Kidney (tissue), 14 donors: ENCODE results near the gene SEPTIN12. TPM values are rescaled to one million over a fixed set of nuclear protein-coding genes. Genes with fewer than 3 reads are reported as not detected.

ENCODE experiments used
- DNase-seq, 5 donors: peaks; one replicate each; pipeline ENCODE4 v3.0.0-alpha.2; 2013 to 2020
- FAIRE-seq: peaks from 2 replicates; lab custom pipeline; 2012; peaks lifted over from hg19 to GRCh38; lab: Jason Lieb, UNC
- H3K27ac ChIP-seq, 2 donors: one replicate each; pipeline ENCODE4 v1.7.0; 2013; ENCODE audit warnings: low read depth in 2 of 2, low read length in 2 of 2, inconsistent platforms in 1 of 2
- H3K27me3 ChIP-seq: one replicate; pipeline ENCODE4 v1.7.1; 2013; ENCODE audit warnings: low read length, inconsistent platforms; ENCODE audit not compliant: control insufficient read depth, insufficient read depth
- H3K36me3 ChIP-seq, 3 donors: one replicate each; pipeline versions ENCODE4 v1.7.0 to v1.7.1; 2013; ENCODE audit warnings: low read length in 3 of 3, control low read depth in 1 of 3, inconsistent platforms in 1 of 3; ENCODE audit not compliant: insufficient read depth in 3 of 3, control insufficient read depth in 2 of 3
- H3K4me1 ChIP-seq, 3 donors: one replicate each; pipeline versions ENCODE4 v1.7.0 to v1.7.1; 2013; ENCODE audit warnings: low read length in 3 of 3, inconsistent platforms in 1 of 3, low read depth in 1 of 3; ENCODE audit not compliant: control insufficient read depth in 2 of 3, insufficient read depth in 2 of 3
- H3K4me3 ChIP-seq, 3 donors: one replicate each; pipeline versions ENCODE4 v1.7.0 to v1.8.1; 2013; ENCODE audit warnings: low read length in 3 of 3, control low read depth in 1 of 3, inconsistent platforms in 1 of 3
- H3K9ac ChIP-seq, 3 donors: one replicate each; pipeline versions ENCODE4 v1.7.0 to v1.7.1; 2013; ENCODE audit warnings: low read length in 3 of 3, control low read depth in 1 of 3, inconsistent platforms in 1 of 3
- H3K9me3 ChIP-seq, 3 donors: one replicate each; pipeline versions ENCODE4 v1.7.0 to v1.7.1; 2013; ENCODE audit warnings: low read length in 3 of 3, control low read depth in 1 of 3, inconsistent platforms in 1 of 3; ENCODE audit not compliant: control insufficient read depth in 2 of 3, insufficient read depth in 1 of 3
- CTCF ChIP-seq: IDR thresholded peaks from 3 replicates; pipeline ENCODE4 v1.5.1; 2012; ENCODE audit warnings: mild to moderate bottlenecking, moderate library complexity, borderline replicate concordance; ENCODE audit not compliant: insufficient read depth; ENCODE audit errors: extremely low read depth
- intact Hi-C: fragments of 100-400 bp; cut with DNase I; formaldehyde crosslinking; loops from one replicate; pipeline ENCODE4 v1.11.1; 2022
- polyA plus RNA-seq: library from polyadenylated mRNA; stranded (reverse); fragments of 350-450 nt; fragmentation: Illumina TruSeq; extraction: RNeasy Lipid Tissue Mini Kit (QIAGEN cat#74804); gene quantifications from one replicate; pipeline ENCODE4 v1.2.3, GENCODE V29; 2014; ENCODE audit warnings: low read depth, low replicate concordance; ENCODE audit not compliant: insufficient read depth
- total RNA-seq: library from RNA; stranded (reverse); fragmentation: NEBNext Ultra II Directional; extraction: Animal tissue kit (Norgen Biotek cat#: 25700); gene quantifications from one replicate; pipeline ENCODE4 v1.2.1, GENCODE V29; 2021
- donor health status: control.
- donor health status: control.
- donor health status: control.
- donor health status: control.
- donor health status: control.
- donor health status: DM: yes; HTN: yes; CAD: no.
- donor health status: Normal renal cell carcinoma (clear cell type).

SEPTIN12 gene
- total and polyA plus RNA-seq, 2 donors from 2014 or later, result not detected

GRCh38 chr16:4755687-4756086, 32.5 kb downstream of the SEPTIN12 start:
- Histone ChIP-seq H3K4me3 (no peak overlapping the region), H3K4me1 (no peaks in the 10 kb centered on the region), H3K27ac (no peak overlapping the region), H3K9ac (no peak overlapping the region), H3K27me3 (no peaks in the 10 kb centered on the region), H3K36me3 (peaks cover 7 to 44% (median 30%) of the 10 kb centered on the region in 3 donors), H3K9me3 (peaks cover 0 to 2% (median 0%) of the 10 kb centered on the region in 3 donors)
- no peak for FAIRE-seq
- intact Hi-C loops, result no loop called here
- no peak for DNase-seq
- no peak for TF ChIP-seq CTCF

DNA sequence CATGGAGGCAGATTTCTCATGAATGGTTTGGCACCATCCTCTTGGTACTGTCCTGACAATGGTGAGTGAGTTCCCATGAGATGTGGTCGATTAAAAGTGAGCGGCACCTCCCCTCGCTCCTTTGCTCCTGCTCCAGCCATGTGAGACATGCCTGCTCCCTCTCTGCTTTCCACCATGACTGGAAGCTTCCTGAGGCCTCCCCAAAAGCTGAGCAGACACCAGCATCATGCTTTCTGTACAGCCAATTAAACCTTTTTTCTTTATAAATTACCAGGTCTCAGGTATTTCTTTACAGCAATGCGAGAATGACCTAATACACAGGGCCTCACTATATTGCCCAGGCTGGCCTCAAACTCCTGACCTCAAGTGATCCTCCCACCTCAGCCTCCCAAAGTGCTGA, 33.3 kb downstream of the SEPTIN12 start:
- H3K4me1 ChIP-seq, result no peaks in the 10 kb centered on the region
- no peak for TF ChIP-seq CTCF
- H3K9me3 ChIP-seq, result peaks cover 0 to 2% (median 0%) of the 10 kb centered on the region in 3 donors
- FAIRE-seq, result no peak
- no peak overlapping the region for H3K27ac ChIP-seq
- no peaks in the 10 kb centered on the region for H3K27me3 ChIP-seq
- intact Hi-C loops, result no loop called here
- no peak overlapping the region for H3K9ac ChIP-seq
- H3K36me3 ChIP-seq, result peaks cover 7 to 37% (median 22%) of the 10 kb centered on the region in 3 donors
- no peak for DNase-seq
- H3K4me3 ChIP-seq, result no peak overlapping the region

DNA sequence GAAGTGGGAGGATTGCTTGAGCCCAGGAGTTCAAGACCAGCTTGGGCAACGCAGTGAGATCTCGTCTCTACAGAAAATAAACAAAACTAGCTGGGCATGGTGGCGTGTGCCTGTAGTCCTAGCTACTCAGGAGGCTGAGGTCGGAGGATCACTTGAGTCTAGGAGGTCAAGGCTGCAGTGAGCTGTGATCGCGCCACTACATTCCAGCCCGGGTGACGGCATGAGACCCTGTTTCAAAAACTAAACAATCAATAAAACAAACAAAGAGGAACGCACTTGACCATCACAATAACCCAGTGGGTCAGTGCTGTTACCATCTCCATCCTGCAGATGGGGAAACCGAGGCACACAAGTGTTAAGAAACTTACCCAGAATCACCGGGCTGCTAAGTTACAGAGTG, 34.9 kb downstream of the SEPTIN12 start:
- peaks cover 7 to 23% (median 21%) of the 10 kb centered on the region in 3 donors for H3K36me3 ChIP-seq
- no peak for FAIRE-seq

More for the DNA sequence above, 34.9 kb downstream of the SEPTIN12 start:
- no peak overlapping the region for H3K27ac ChIP-seq
- TF ChIP-seq CTCF, result no peak
- no peak overlapping the region for H3K4me3 ChIP-seq
- no peak overlapping the region for H3K9ac ChIP-seq
- H3K27me3 ChIP-seq, result no peaks in the 10 kb centered on the region
- H3K9me3 ChIP-seq, result peaks cover 0 to 2% (median 0%) of the 10 kb centered on the region in 3 donors
- DNase-seq, result no peak
- intact Hi-C loops, result no loop called here
- H3K4me1 ChIP-seq, result no peaks in the 10 kb centered on the region
